Activated naive CD4-positive, alpha-beta T cell treated with anti-CD3 and anti-CD28 coated beads, Interleukin-2, amount 50 U/mL, for 16 hours (primary cell): ENCODE results near the gene TDP1.
"Not testable (repeated sequence)": the region's sequence is repeated elsewhere in the genome, so short reads cannot be mapped to it uniquely, and the experiment has no call there.

Experiments used
- DNase-seq: peaks from one replicate; pipeline ENCODE4 v3.0.0-alpha.2; 2020

TDP1 gene

GRCh38 chr14:89992273-89992672 lies 36.5 kb downstream of the TDP1 start:
- no peak for DNase-seq

- no peak for DNase-seq
These were observed 41.2 kb downstream of the TDP1 start for GRCh38 chr14:89996963-89997362.

- no peak for DNase-seq
These were observed 45.2 kb downstream of the TDP1 start for GRCh38 chr14:90000935-90001334.

GRCh38 chr14:90003526-90004307 lies 48.0 kb downstream of the TDP1 start:
- DNase-seq = no peak

- DNase-seq = no peak
These were observed 49.7 kb downstream of the TDP1 start for GRCh38 chr14:90005441-90005840.

GRCh38 chr14:90005939-90006530 lies 50.3 kb downstream of the TDP1 start:
- DNase-seq = no peak

- DNase-seq = no peak
These were observed 61.6 kb downstream of the TDP1 start for GRCh38 chr14:90017371-90017770.

GRCh38 chr14:90019824-90020523 lies 64.2 kb downstream of the TDP1 start:
- no peak for DNase-seq

GRCh38 chr14:90023176-90023896 lies 67.6 kb downstream of the TDP1 start:
- no peak for DNase-seq

- DNase-seq = no peak
These were observed 69.2 kb downstream of the TDP1 start for GRCh38 chr14:90024910-90025309.

- not testable (repeated sequence) for DNase-seq
These were observed 70.9 kb downstream of the TDP1 start for GRCh38 chr14:90026608-90027007.

- no peak for DNase-seq
These were observed 72.1 kb downstream of the TDP1 start for GRCh38 chr14:90027842-90028241.

- DNase-seq = no peak
These were observed 78.4 kb downstream of the TDP1 start for GRCh38 chr14:90034156-90034555.

- no peak for DNase-seq
These were observed 79.3 kb downstream of the TDP1 start for GRCh38 chr14:90034835-90035525.

- DNase-seq = no peak
These were observed 83.7 kb downstream of the TDP1 start for GRCh38 chr14:90039253-90040010.

GRCh38 chr14:90040411-90040810 lies 84.7 kb downstream of the TDP1 start:
- no peak for DNase-seq

GRCh38 chr14:90042496-90043252 lies 86.9 kb downstream of the TDP1 start:
- DNase-seq = no peak

GRCh38 chr14:90045616-90046015 lies 89.9 kb downstream of the TDP1 start:
- no peak for DNase-seq

GRCh38 chr14:90049390-90049789 lies 93.7 kb downstream of the TDP1 start:
- DNase-seq = no peak

- no peak for DNase-seq
These were observed 94.5 kb downstream of the TDP1 start for GRCh38 chr14:90050271-90050670.

- no peak for DNase-seq
These were observed 97.3 kb downstream of the TDP1 start for GRCh38 chr14:90053044-90053443.
